Measurements from ENCODE around the gene GMPPA. TPM values are rescaled to one million over a fixed set of nuclear protein-coding genes. Genes with fewer than 3 reads are reported as not detected.

The GMPPA gene
- total RNA-seq, 1 experiment from 2014 or later = 51.9 TPM

- no peak for TF ChIP-seq FOXK1 (CRISPR knock-in tag; IDR thresholded peaks at IDR 0.05)
- TF ChIP-seq HMGXB4 (CRISPR knock-in tag; IDR thresholded peaks at IDR 0.05) = no peak
- TF ChIP-seq GABPB1 (CRISPR knock-in tag; IDR thresholded peaks at IDR 0.05) = no peak
- TF ChIP-seq TP53 (CRISPR knock-in tag; IDR thresholded peaks at IDR 0.05) = no peak
- TF ChIP-seq KAT7 (CRISPR knock-in tag; IDR thresholded peaks at IDR 0.05; ENCODE audit: borderline replicate concordance) = no peak
- no peak for TF ChIP-seq JUN (CRISPR knock-in tag; IDR thresholded peaks at IDR 0.05)
- TF ChIP-seq EMX1 (CRISPR knock-in tag; IDR thresholded peaks at IDR 0.05) = no peak
- TF ChIP-seq CREM (CRISPR knock-in tag; IDR thresholded peaks at IDR 0.05) = no peak
- no peak for TF ChIP-seq ZNF232 (CRISPR knock-in tag; IDR thresholded peaks at IDR 0.05)
- no peak for TF ChIP-seq ATF3 (CRISPR knock-in tag; conservative IDR thresholded peaks at IDR 0.05)
- POLR2A ChIA-PET = interaction anchor here (1.6 kb wide), 1 partner anchor 19 kb away, joined by 3 read pairs; a partner anchor contains a TSS
- Mint-ChIP-seq H3K27ac (no peak overlapping the region), H3K4me1 (peaks cover 52% of the 10 kb centered on the region), H3K27me3 (ENCODE audit: low read depth) (peaks cover 69% of the 10 kb centered on the region), H3K9me3 (no peaks in the 10 kb centered on the region), H3K36me3 (no peaks in the 10 kb centered on the region), H3K4me3 (no peak overlapping the region)
- DNase-seq (ENCODE audit: low spot score) (no peak), ATAC-seq (no peak)
- CTCF ChIA-PET = interaction anchor here (1.3 to 41.3 kb wide), 5 partner anchors 8 to 112 kb away, joined by 3 to 2316 read pairs (median 5); partner anchors contain the start of gene GMPPA
Observed at GRCh38 chr2:219514836-219515235, 16.1 kb downstream of the GMPPA start.

- Mint-ChIP-seq H3K9me3 (no peaks in the 10 kb centered on the region), H3K27ac (no peak overlapping the region), H3K27me3 (ENCODE audit: low read depth) (peaks cover 67% of the 10 kb centered on the region), H3K36me3 (no peaks in the 10 kb centered on the region), H3K4me1 (peaks cover 52% of the 10 kb centered on the region), H3K4me3 (no peak overlapping the region)
- POLR2A ChIA-PET = interaction anchor here (0.5 kb wide), 1 partner anchor 128 kb away, joined by 3 read pairs; the partner anchor contains the start of gene DNPEP
- DNase-seq (ENCODE audit: low spot score) = no peak
- no peak for TF ChIP-seq IRF1 (CRISPR knock-in tag; IDR thresholded peaks at IDR 0.05)
- TF ChIP-seq ZNF219 (CRISPR knock-in tag; IDR thresholded peaks at IDR 0.05; ENCODE audit: borderline replicate concordance) = no peak
- no peak for TF ChIP-seq NR2C2 (CRISPR knock-in tag; IDR thresholded peaks at IDR 0.05)
- no peak for TF ChIP-seq KAT7 (CRISPR knock-in tag; IDR thresholded peaks at IDR 0.05; ENCODE audit: borderline replicate concordance)
- no peak for TF ChIP-seq ERG (CRISPR knock-in tag; IDR thresholded peaks at IDR 0.05)
- TF ChIP-seq ZMAT4 (CRISPR knock-in tag; IDR thresholded peaks at IDR 0.05) = no peak
- no peak for TF ChIP-seq AR (CRISPR knock-in tag; IDR thresholded peaks at IDR 0.05)
- no peak for TF ChIP-seq GRHL2 (CRISPR knock-in tag; IDR thresholded peaks at IDR 0.05; ENCODE audit: insufficient replicate concordance, severe bottlenecking)
- TF ChIP-seq CREM (CRISPR knock-in tag; IDR thresholded peaks at IDR 0.05) = no peak
- TF ChIP-seq JUN (CRISPR knock-in tag; IDR thresholded peaks at IDR 0.05) = no peak
- TF ChIP-seq ATF6 (CRISPR knock-in tag; IDR thresholded peaks at IDR 0.05) = no peak
- TF ChIP-seq EMX1 (CRISPR knock-in tag; IDR thresholded peaks at IDR 0.05) = no peak
- TF ChIP-seq MXD4 (CRISPR knock-in tag; IDR thresholded peaks at IDR 0.05; ENCODE audit: borderline replicate concordance) = no peak
- no peak for TF ChIP-seq ZNF416 (CRISPR knock-in tag; IDR thresholded peaks at IDR 0.05)
- CTCF ChIA-PET = interaction anchor here (1.0 to 41.3 kb wide), 4 partner anchors 8 to 57 kb away, joined by 5 to 2316 read pairs (median 69); partner anchors contain the start of gene GMPPA
- ATAC-seq = no peak
Observed at GRCh38 chr2:219515874-219516629, 17.4 kb downstream of the GMPPA start.
